Testis (tissue), 3 donors: ENCODE measurements around the gene GID8. TPM values are rescaled to one million over a fixed set of nuclear protein-coding genes. Genes with fewer than 3 reads are reported as not detected.

ENCODE experiments used
- DNase-seq: peaks from one replicate; pipeline ENCODE4 v3.0.0-alpha.2; 2019
- H3K27ac ChIP-seq, 2 donors: fragments of 200-600 bp; sonication (generic); one replicate each; pipeline ENCODE4 v1.5.1; 2019
- H3K27me3 ChIP-seq: fragments of 200-600 bp; sonication (generic); one replicate; pipeline ENCODE4 v1.5.1; 2019
- H3K36me3 ChIP-seq: fragments of 200-600 bp; sonication (generic); one replicate; pipeline ENCODE4 v1.5.1; 2017; ENCODE audit warnings: low read depth; ENCODE audit errors: missing control alignments
- H3K4me1 ChIP-seq: fragments of 200-600 bp; sonication (generic); one replicate; pipeline ENCODE4 v1.5.1; 2019
- H3K4me3 ChIP-seq, 2 donors: fragments of 200-600 bp; sonication (generic); one replicate each; pipeline ENCODE4 v1.5.1; 2017 to 2019
- H3K9me3 ChIP-seq: fragments of 200-600 bp; sonication (generic); one replicate; pipeline ENCODE4 v1.5.1; 2017
- POLR2A ChIP-seq: fragments of 450-650 bp; IDR thresholded peaks from one replicate; pipeline ENCODE4 v1.6.1; 2017; ENCODE audit warnings: antibody characterized with exemption, mild to moderate bottlenecking, moderate library complexity
- WGBS, 2 donors: methylation state at CpG; one replicate each; pipeline ENCODE4 v1.1.5; 2018; 5-methylcytosine and 5-hydroxymethylcytosine counted together
- intact Hi-C: fragments of 100-400 bp; cut with DNase I; formaldehyde crosslinking; loops from one replicate; pipeline ENCODE4 v1.15.1; 2023; ENCODE audit warnings: low total_unique reads
- polyA plus RNA-seq: library from polyadenylated mRNA; stranded (reverse); fragments of 350-450 nt; fragmentation: Illumina TruSeq; extraction: RNeasy Lipid Tissue Mini Kit (QIAGEN cat#74804); gene quantifications from one replicate; pipeline ENCODE4 v1.2.3, GENCODE V29; 2014; ENCODE audit warnings: low read depth, low replicate concordance; ENCODE audit not compliant: insufficient read depth
- total RNA-seq, 2 donors: library from RNA; depleted of rRNA; stranded (reverse); fragments of >200 nt; gene quantifications; one replicate each; pipeline ENCODE4 v1.2.3, GENCODE V29; 2016
- TF ChIP-seq, protein P1 (sequence below), 3 experiments: fragments of 450-650 bp in 2 of 3; fragments of 200-600 bp in 1 of 3; sonication (generic) in 1 of 3; IDR thresholded peaks; one replicate each; pipeline ENCODE4 v1.5.1; 2016 to 2019; ENCODE audit warnings: antibody characterized with exemption in 3 of 3, mild to moderate bottlenecking in 2 of 3, moderate library complexity in 1 of 3

GID8 gene
- total and polyA plus RNA-seq, 3 donors from 2014 or later = 27.3 to 42.6 (median 41.9) TPM

DNA sequence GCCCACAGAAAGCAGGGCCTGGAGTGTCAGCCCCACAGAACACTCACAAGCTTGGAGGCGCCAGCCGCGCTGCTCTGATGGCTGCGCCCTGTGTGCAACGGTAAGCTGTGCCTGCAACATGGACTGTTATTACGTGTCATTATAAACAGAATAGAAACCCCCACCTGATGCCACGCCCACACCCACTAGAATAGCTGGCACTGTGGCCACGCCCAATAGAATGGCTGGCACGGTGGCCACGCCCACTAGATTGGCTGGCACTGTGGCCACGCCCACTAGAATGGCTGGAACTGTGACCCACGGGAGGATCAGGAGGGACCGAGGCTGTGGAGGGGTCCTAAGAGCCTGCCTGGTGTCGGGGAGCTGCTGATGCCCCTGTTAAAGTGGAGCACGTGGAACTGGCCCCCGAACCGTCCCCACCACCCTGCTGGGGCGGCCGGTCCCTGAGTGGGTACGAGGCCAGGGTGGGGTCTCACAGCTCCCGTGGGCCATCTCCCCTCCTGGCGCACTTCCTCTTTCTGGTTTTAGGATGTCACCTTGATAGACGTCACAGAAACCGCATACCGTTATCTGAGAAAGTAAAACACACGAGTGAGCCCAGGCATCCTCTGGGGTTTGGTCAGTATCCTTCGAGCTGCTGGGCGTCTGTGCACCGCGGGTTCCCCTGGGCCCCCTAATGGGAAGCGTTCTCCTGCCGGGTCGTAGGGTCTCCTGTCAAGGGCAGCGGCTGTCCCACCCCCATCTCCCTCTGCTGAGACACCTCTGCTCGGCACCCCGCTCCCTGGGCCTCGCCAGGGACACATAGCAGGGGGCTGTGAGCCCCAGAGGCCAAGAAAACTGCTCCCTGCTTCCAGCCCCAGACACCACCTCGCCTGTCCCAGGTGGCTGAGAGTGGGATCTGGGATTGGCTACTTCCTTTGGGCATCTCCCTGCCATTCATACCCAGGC lies 39.9 kb downstream of the GID8 start:
- 71 to 73% methylated on average over 26 to 38 of the region's 38 CpGs for WGBS, 2 donors
- no peak overlapping the region for H3K4me3 ChIP-seq
- no peak overlapping the region for H3K27ac ChIP-seq
- H3K36me3 ChIP-seq = no peaks in the 10 kb centered on the region
- no peaks in the 10 kb centered on the region for H3K27me3 ChIP-seq
- H3K9me3 ChIP-seq = no peaks in the 10 kb centered on the region
- no peak for DNase-seq
- intact Hi-C loops = no loop called here
- peaks cover 9% of the 10 kb centered on the region for H3K4me1 ChIP-seq
- TF ChIP-seq, protein P1, sequence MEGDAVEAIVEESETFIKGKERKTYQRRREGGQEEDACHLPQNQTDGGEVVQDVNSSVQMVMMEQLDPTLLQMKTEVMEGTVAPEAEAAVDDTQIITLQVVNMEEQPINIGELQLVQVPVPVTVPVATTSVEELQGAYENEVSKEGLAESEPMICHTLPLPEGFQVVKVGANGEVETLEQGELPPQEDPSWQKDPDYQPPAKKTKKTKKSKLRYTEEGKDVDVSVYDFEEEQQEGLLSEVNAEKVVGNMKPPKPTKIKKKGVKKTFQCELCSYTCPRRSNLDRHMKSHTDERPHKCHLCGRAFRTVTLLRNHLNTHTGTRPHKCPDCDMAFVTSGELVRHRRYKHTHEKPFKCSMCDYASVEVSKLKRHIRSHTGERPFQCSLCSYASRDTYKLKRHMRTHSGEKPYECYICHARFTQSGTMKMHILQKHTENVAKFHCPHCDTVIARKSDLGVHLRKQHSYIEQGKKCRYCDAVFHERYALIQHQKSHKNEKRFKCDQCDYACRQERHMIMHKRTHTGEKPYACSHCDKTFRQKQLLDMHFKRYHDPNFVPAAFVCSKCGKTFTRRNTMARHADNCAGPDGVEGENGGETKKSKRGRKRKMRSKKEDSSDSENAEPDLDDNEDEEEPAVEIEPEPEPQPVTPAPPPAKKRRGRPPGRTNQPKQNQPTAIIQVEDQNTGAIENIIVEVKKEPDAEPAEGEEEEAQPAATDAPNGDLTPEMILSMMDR (IDR thresholded peaks at IDR 0.05) = no peak
- no peak for TF ChIP-seq POLR2A

DNA sequence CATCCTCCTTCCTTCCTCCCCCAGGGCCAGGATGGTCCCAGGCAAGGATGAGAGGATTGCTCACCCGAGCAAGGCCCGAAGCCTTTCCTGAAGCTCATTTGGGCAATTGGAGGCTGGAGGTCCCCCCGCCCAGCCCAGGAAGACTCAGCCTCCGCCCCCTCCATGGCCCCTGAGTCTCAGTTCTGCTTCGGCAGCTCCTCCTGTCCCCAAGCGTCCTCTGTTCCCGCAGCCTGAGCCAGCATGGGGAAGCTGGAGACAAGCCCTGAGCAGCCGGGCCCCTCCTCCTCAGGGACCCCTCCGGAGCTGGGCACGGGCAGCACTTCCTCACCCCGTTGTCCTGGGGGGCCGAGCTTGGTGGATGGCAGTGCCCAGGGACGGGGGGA lies 40.6 kb downstream of the GID8 start:
- H3K36me3 ChIP-seq = no peaks in the 10 kb centered on the region
- no peaks in the 10 kb centered on the region for H3K27me3 ChIP-seq
- 77 to 84% methylated on average over 7 to 13 of the region's 13 CpGs for whole genome bisulfite sequencing, 2 donors
- no peak overlapping the region for H3K4me3 ChIP-seq
- intact Hi-C loops = no loop called here
- peaks cover 6% of the 10 kb centered on the region for H3K4me1 ChIP-seq
- TF ChIP-seq, protein P1 (IDR thresholded peaks at IDR 0.05) = no peak
- no peak for TF ChIP-seq POLR2A
- no peak for DNase-seq
- no peak overlapping the region for H3K27ac ChIP-seq
- no peaks in the 10 kb centered on the region for H3K9me3 ChIP-seq

GRCh38 chr20:62979310-62979709 lies 41.4 kb downstream of the GID8 start:
- TF ChIP-seq, protein P1 (IDR thresholded peaks at IDR 0.05) = no peak
- no peak for TF ChIP-seq POLR2A
- peaks cover 6% of the 10 kb centered on the region for H3K4me1 ChIP-seq
- no peaks in the 10 kb centered on the region for H3K27me3 ChIP-seq
- no peak for DNase-seq
- 83 to 90% methylated on average over 12 to 14 of the region's 14 CpGs for WGBS, 2 donors
- no peaks in the 10 kb centered on the region for H3K9me3 ChIP-seq
- no peak overlapping the region for H3K27ac ChIP-seq
- intact Hi-C loops = no loop called here
- H3K36me3 ChIP-seq = no peaks in the 10 kb centered on the region
- H3K4me3 ChIP-seq = no peak overlapping the region

GRCh38 chr20:62979876-62980373 lies 42.0 kb downstream of the GID8 start:
- H3K27me3 ChIP-seq = no peaks in the 10 kb centered on the region
- WGBS, 2 donors = 43 to 63% methylated on average over 3 to 19 of the region's 19 CpGs
- peaks cover 6% of the 10 kb centered on the region for H3K4me1 ChIP-seq
- intact Hi-C loops = no loop called here
- H3K9me3 ChIP-seq = no peaks in the 10 kb centered on the region
- no peak overlapping the region for H3K4me3 ChIP-seq
- no peaks in the 10 kb centered on the region for H3K36me3 ChIP-seq
- no peak overlapping the region for H3K27ac ChIP-seq
- no peak for DNase-seq
- TF ChIP-seq, protein P1 (IDR thresholded peaks at IDR 0.05) = no peak
- no peak for TF ChIP-seq POLR2A
